Neural progenitor cell (in vitro differentiated cells): ENCODE measurements around the gene PROCR. TPM values are rescaled to one million over a fixed set of nuclear protein-coding genes. Genes with fewer than 3 reads are reported as not detected.

Source experiments
- DNase-seq: peaks from one replicate; pipeline ENCODE4 v3.0.0-alpha.2; 2016; ENCODE audit warnings: low spot score
- H2AFZ ChIP-seq: fragments of 200-600 bp; sonication (generic); replicated peaks from 2 replicates; pipeline ENCODE4 v1.6.1; 2016; ENCODE audit warnings: antibody characterized with exemption
- H3F3A ChIP-seq: fragments of 200-600 bp; sonication (generic); 2 replicates; pipeline ENCODE4 v1.6.1; 2016; ENCODE audit warnings: antibody characterized with exemption, low read depth
- H3K27ac ChIP-seq: fragments of 200-600 bp; sonication (generic); 2 replicates; pipeline ENCODE4 v1.5.1; 2016; ENCODE audit warnings: mild to moderate bottlenecking
- H3K27me3 ChIP-seq: fragments of 200-600 bp; sonication (generic); 2 replicates; pipeline ENCODE4 v1.6.1; 2016; ENCODE audit warnings: mild to moderate bottlenecking, moderate library complexity
- H3K36me3 ChIP-seq: fragments of 200-600 bp; sonication (generic); 2 replicates; pipeline ENCODE4 v1.5.1; 2016
- H3K4me1 ChIP-seq: fragments of 200-600 bp; sonication (generic); 2 replicates; pipeline ENCODE4 v1.6.1; 2016; ENCODE audit warnings: mixed run types
- H3K4me2 ChIP-seq: fragments of 200-600 bp; sonication (generic); 2 replicates; pipeline ENCODE4 v1.6.1; 2016
- H3K4me3 ChIP-seq: fragments of 200-600 bp; sonication (generic); 2 replicates; pipeline ENCODE4 v1.5.1; 2016
- H3K79me2 ChIP-seq: fragments of 200-600 bp; sonication (generic); 2 replicates; pipeline ENCODE4 v1.6.1; 2016; ENCODE audit warnings: low read depth
- H3K9ac ChIP-seq: fragments of 200-600 bp; sonication (generic); 2 replicates; pipeline ENCODE4 v1.6.1; 2016
- H3K9me3 ChIP-seq: fragments of 200-600 bp; sonication (generic); 2 replicates; pipeline ENCODE4 v1.5.1; 2016; ENCODE audit warnings: low read depth
- H4K20me1 ChIP-seq: fragments of 200-600 bp; sonication (generic); 2 replicates; pipeline ENCODE4 v1.6.1; 2016; ENCODE audit warnings: low read depth
- H3K27ac Mint-ChIP-seq: 3 replicates; pipeline ENCODE4 v1.8.0; 2021; ENCODE audit warnings: mixed read lengths
- H3K27me3 Mint-ChIP-seq: 2 replicates; pipeline ENCODE4 v1.8.0; 2022; ENCODE audit warnings: low read depth, mild to moderate bottlenecking, inconsistent platforms, moderate library complexity, mixed read lengths; ENCODE audit not compliant: insufficient read depth
- H3K36me3 Mint-ChIP-seq: 3 replicates; pipeline ENCODE4 v1.8.0; 2021; ENCODE audit warnings: mixed read lengths
- H3K4me1 Mint-ChIP-seq: 3 replicates; pipeline ENCODE4 v1.8.0; 2021; ENCODE audit warnings: mixed read lengths
- H3K4me3 Mint-ChIP-seq: 3 replicates; pipeline ENCODE4 v1.8.0; 2021; ENCODE audit warnings: mild to moderate bottlenecking, moderate library complexity, mixed read lengths
- H3K9me3 Mint-ChIP-seq: 3 replicates; pipeline ENCODE4 v1.8.0; 2020; ENCODE audit warnings: mixed read lengths
- CTCF ChIP-seq: fragments of 200-600 bp; sonication (generic); IDR thresholded peaks from 2 replicates; pipeline ENCODE4 v1.5.1; 2017; ENCODE audit warnings: antibody characterized with exemption, mild to moderate bottlenecking
- EZH2 ChIP-seq: fragments of 200-600 bp; sonication (generic); IDR thresholded peaks from 2 replicates; pipeline ENCODE4 v1.6.1; 2017; ENCODE audit warnings: antibody characterized with exemption, mild to moderate bottlenecking, moderate library complexity
- EZH2phosphoT487 ChIP-seq: fragments of 200-600 bp; sonication (generic); IDR thresholded peaks from 2 replicates; pipeline ENCODE4 v1.6.1; 2017; ENCODE audit warnings: antibody characterized with exemption
- total RNA-seq: library from RNA; depleted of rRNA; stranded (reverse); fragments of >200 nt; gene quantifications from 2 replicates; pipeline ENCODE4 v1.2.3, GENCODE V29; 2015; ENCODE audit warnings: low replicate concordance

PROCR gene
- total RNA-seq, 1 donor from 2014 or later: 3.1 TPM

DNA sequence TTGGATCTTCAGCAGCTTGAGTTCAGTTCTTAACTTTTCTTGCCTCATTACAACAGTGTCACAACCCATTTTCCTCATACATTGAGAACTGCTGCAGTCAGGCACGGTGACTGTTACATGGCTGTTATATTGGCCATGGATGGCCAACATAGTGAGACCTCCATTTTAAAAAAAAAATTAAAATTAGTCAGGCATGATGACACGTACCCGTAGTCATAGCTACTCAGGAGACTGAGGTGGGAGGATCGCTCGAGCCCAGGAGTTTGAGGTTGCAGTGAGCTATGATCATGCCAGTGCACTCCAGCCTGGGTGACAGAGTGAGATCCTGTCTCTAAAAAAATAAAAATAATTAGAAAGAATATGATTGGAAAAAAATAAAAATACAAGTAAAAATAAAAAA is 44.7 kb downstream of the PROCR start:
- H3K27ac Mint-ChIP-seq: no peak overlapping the region

DNA sequence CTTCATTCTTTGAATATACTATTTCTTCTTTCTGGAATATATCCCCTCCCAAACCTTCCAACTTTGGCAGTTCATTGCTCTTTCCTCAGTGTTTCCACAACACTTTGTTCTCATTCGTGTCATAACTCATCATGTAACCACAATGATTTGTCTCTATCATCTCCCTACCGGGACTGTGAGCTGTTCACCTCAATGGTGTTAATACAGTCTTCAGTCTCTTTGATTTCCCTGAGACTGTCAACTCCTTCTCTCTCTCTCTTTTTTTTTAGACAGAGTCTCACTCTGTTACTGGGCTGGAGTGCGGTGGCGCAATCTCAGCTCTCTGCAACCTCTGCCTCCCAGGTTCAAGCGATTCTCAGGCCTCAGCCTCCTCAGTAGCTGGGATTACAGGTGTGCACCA is 52.1 kb downstream of the PROCR start:
- H3K9me3 Mint-ChIP-seq: no peaks in the 10 kb centered on the region
- Histone ChIP-seq H2AFZ (no peak overlapping the region), H3K27me3 (peaks cover 36% of the 10 kb centered on the region), H3K36me3 (no peaks in the 10 kb centered on the region), H3K9ac (no peak overlapping the region), H3K27ac (no peak overlapping the region), H3F3A (peaks cover 13% of the 10 kb centered on the region), H4K20me1 (peaks cover 11% of the 10 kb centered on the region), H3K4me1 (peaks cover 8% of the 10 kb centered on the region), H3K79me2 (no peaks in the 10 kb centered on the region), H3K9me3 (no peaks in the 10 kb centered on the region), H3K4me3 (no peak overlapping the region), H3K4me2 (no peak overlapping the region)
- no peaks in the 10 kb centered on the region for H3K36me3 Mint-ChIP-seq
- no peak overlapping the region for H3K4me3 Mint-ChIP-seq
- no peak overlapping the region for H3K27ac Mint-ChIP-seq
- DNase-seq: no peak
- peaks cover 32% of the 10 kb centered on the region for H3K27me3 Mint-ChIP-seq
- H3K4me1 Mint-ChIP-seq: peaks cover 4% of the 10 kb centered on the region
- TF ChIP-seq EZH2phosphoT487 (no peak), EZH2 (no peak), CTCF (no peak)

More for the DNA sequence above, 44.7 kb downstream of the PROCR start:
- Histone ChIP-seq H3K36me3 (no peaks in the 10 kb centered on the region), H3K27me3 (no peaks in the 10 kb centered on the region), H3K4me1 (no peaks in the 10 kb centered on the region), H3K79me2 (no peaks in the 10 kb centered on the region), H3K9ac (no peak overlapping the region), H3K4me3 (no peak overlapping the region), H2AFZ (no peak overlapping the region), H4K20me1 (no peaks in the 10 kb centered on the region), H3K4me2 (no peak overlapping the region), H3F3A (no peaks in the 10 kb centered on the region), H3K9me3 (no peaks in the 10 kb centered on the region), H3K27ac (no peak overlapping the region)
- Mint-ChIP-seq H3K4me3 (no peak overlapping the region), H3K36me3 (no peaks in the 10 kb centered on the region), H3K27me3 (peaks cover 10% of the 10 kb centered on the region), H3K9me3 (no peaks in the 10 kb centered on the region), H3K4me1 (no peaks in the 10 kb centered on the region)
- no peak for DNase-seq
- TF ChIP-seq CTCF (no peak), EZH2 (no peak), EZH2phosphoT487 (no peak)

GRCh38 chr20:35224536-35224935 is 52.7 kb downstream of the PROCR start:
- H3K4me3 ChIP-seq: no peak overlapping the region
- Mint-ChIP-seq H3K4me1 (peaks cover 4% of the 10 kb centered on the region), H3K9me3 (no peaks in the 10 kb centered on the region), H3K27ac (no peak overlapping the region), H3K27me3 (peaks cover 31% of the 10 kb centered on the region), H3K36me3 (no peaks in the 10 kb centered on the region), H3K4me3 (no peak overlapping the region)
- DNase-seq: no peak
- peaks cover 13% of the 10 kb centered on the region for H3F3A ChIP-seq
- no peaks in the 10 kb centered on the region for H3K36me3 ChIP-seq
- peaks cover 11% of the 10 kb centered on the region for H4K20me1 ChIP-seq
- H3K4me2 ChIP-seq: no peak overlapping the region
- TF ChIP-seq EZH2phosphoT487: no peak
- no peak for TF ChIP-seq EZH2
- no peak for TF ChIP-seq CTCF
- H3K27ac ChIP-seq: no peak overlapping the region
- no peaks in the 10 kb centered on the region for H3K9me3 ChIP-seq
- no peak overlapping the region for H2AFZ ChIP-seq
- H3K79me2 ChIP-seq: no peaks in the 10 kb centered on the region
- no peak overlapping the region for H3K9ac ChIP-seq
- H3K27me3 ChIP-seq: peaks cover 36% of the 10 kb centered on the region
- peaks cover 8% of the 10 kb centered on the region for H3K4me1 ChIP-seq
